Neural cell (in vitro differentiated cells): ENCODE results near the gene COX7A2L. TPM values are rescaled to one million over a fixed set of nuclear protein-coding genes. Genes with fewer than 3 reads are reported as not detected.

Experiments used
- H2AFZ ChIP-seq: fragments of 200-600, 300-800 bp; sonication (generic), shearing (Covaris generic); 2 replicates; pipeline ENCODE4 v1.6.0; 2014; ENCODE audit warnings: low read depth, mild to moderate bottlenecking, antibody characterized with exemption, low read length, moderate library complexity
- H3F3A ChIP-seq: fragments of 200-600 bp; shearing (Covaris generic); 2 replicates; pipeline ENCODE4 v1.6.1; 2016; ENCODE audit warnings: mild to moderate bottlenecking, moderate library complexity, mixed read lengths, antibody characterized with exemption, low read length; ENCODE audit not compliant: insufficient read depth, poor library complexity, severe bottlenecking
- H3K27ac ChIP-seq: fragments of 200-600, 300-800 bp; sonication (generic), shearing (Covaris generic); 2 replicates; pipeline ENCODE4 v1.5.1; 2014; ENCODE audit warnings: mild to moderate bottlenecking, low read length, moderate library complexity
- H3K27me3 ChIP-seq: fragments of 300-800, 200-600 bp; sonication (generic), shearing (Covaris generic); 2 replicates; pipeline ENCODE4 v1.6.0; 2014; ENCODE audit warnings: mild to moderate bottlenecking, low read depth, low read length, moderate library complexity; ENCODE audit not compliant: insufficient read depth
- H3K36me3 ChIP-seq: fragments of 300-800, 200-600 bp; sonication (generic), shearing (Covaris generic); 2 replicates; pipeline ENCODE4 v1.5.1; 2014; ENCODE audit warnings: mild to moderate bottlenecking, antibody characterized with exemption, low read length, moderate library complexity; ENCODE audit not compliant: insufficient read depth
- H3K4me2 ChIP-seq: fragments of 300-800, 200-600 bp; sonication (generic), shearing (Covaris generic); 2 replicates; pipeline ENCODE4 v1.6.0; 2014; ENCODE audit warnings: mild to moderate bottlenecking, low read length
- H3K4me3 ChIP-seq: fragments of 300-800, 200-600 bp; sonication (generic), shearing (Covaris generic); 2 replicates; pipeline ENCODE4 v1.5.1; 2014; ENCODE audit warnings: mild to moderate bottlenecking, low read length, moderate library complexity
- H3K79me2 ChIP-seq: fragments of 200-600 bp; shearing (Covaris generic); replicated peaks from 2 replicates; pipeline ENCODE4 v1.6.0; 2014; ENCODE audit warnings: mild to moderate bottlenecking, low read length, moderate library complexity; ENCODE audit not compliant: insufficient read depth
- H3K9ac ChIP-seq: fragments of 300-800, 200-600 bp; sonication (generic), shearing (Covaris generic); 2 replicates; pipeline ENCODE4 v1.6.1; 2016; ENCODE audit warnings: mild to moderate bottlenecking, low read length, mixed read lengths
- H3K9me2 ChIP-seq: fragments of 200-600 bp; shearing (Covaris generic); 2 replicates; pipeline ENCODE4 v1.6.1; 2016; ENCODE audit warnings: mild to moderate bottlenecking, low read length, mixed read lengths; ENCODE audit not compliant: insufficient read depth
- H3K9me3 ChIP-seq: fragments of 200-600, 300-800 bp; sonication (generic), shearing (Covaris generic); 2 replicates; pipeline ENCODE4 v1.6.1; 2016; ENCODE audit warnings: mild to moderate bottlenecking, mixed run types, low read length, moderate library complexity, mixed read lengths
- H4K20me1 ChIP-seq: fragments of 200-600 bp; shearing (Covaris generic); 2 replicates; pipeline ENCODE4 v1.6.1; 2016; ENCODE audit warnings: mild to moderate bottlenecking, mixed run types; ENCODE audit not compliant: insufficient read depth
- EP300 ChIP-seq: fragments of 450-650 bp; conservative IDR thresholded peaks from 2 replicates; pipeline ENCODE4 v1.6.1; 2014; ENCODE audit warnings: antibody characterized with exemption, mild to moderate bottlenecking, moderate library complexity; ENCODE audit not compliant: poor library complexity, severe bottlenecking
- EZH2 ChIP-seq: fragments of 200-600, 300-800 bp; shearing (Covaris generic), sonication (generic); IDR thresholded peaks from 2 replicates; pipeline ENCODE4 v1.6.1; 2014; ENCODE audit warnings: antibody characterized with exemption, low read length, borderline replicate concordance, mild to moderate bottlenecking; ENCODE audit not compliant: insufficient read depth, poor library complexity, severe bottlenecking
- MXI1 ChIP-seq: fragments of 450-650 bp; conservative IDR thresholded peaks from 2 replicates; pipeline ENCODE4 v1.6.1; 2014; ENCODE audit warnings: antibody characterized with exemption, mild to moderate bottlenecking; ENCODE audit not compliant: poor library complexity, severe bottlenecking
- POLR2AphosphoS5 ChIP-seq: IDR thresholded peaks from 2 replicates; pipeline ENCODE4 v1.6.1; 2012
- RAD21 ChIP-seq: fragments of 450-650 bp; conservative IDR thresholded peaks from 2 replicates; pipeline ENCODE4 v1.6.1; 2014; ENCODE audit warnings: antibody characterized with exemption, mild to moderate bottlenecking, moderate library complexity
- SMC3 ChIP-seq: fragments of 450-650 bp; conservative IDR thresholded peaks from 2 replicates; pipeline ENCODE4 v1.6.1; 2014; ENCODE audit warnings: antibody characterized with exemption, mild to moderate bottlenecking, moderate library complexity; ENCODE audit not compliant: poor library complexity
- TAF1 ChIP-seq: IDR thresholded peaks from 2 replicates; pipeline ENCODE4 v1.6.1; 2012; ENCODE audit warnings: low read depth
- polyA plus RNA-seq: library from polyadenylated mRNA; depleted of rRNA; stranded (reverse); fragments of >200 nt; gene quantifications from 2 replicates; pipeline ENCODE4 v1.2.3, GENCODE V29; 2014
- TF ChIP-seq, protein P1 (sequence below): IDR thresholded peaks from 2 replicates; pipeline ENCODE4 v1.6.1; 2012; ENCODE audit warnings: borderline replicate concordance
- TF ChIP-seq, protein P2 (sequence below): fragments of 450-650 bp; IDR thresholded peaks from 2 replicates; pipeline ENCODE4 v1.5.1; 2014; ENCODE audit warnings: antibody characterized with exemption, mild to moderate bottlenecking, moderate library complexity; ENCODE audit not compliant: poor library complexity, severe bottlenecking

The COX7A2L gene
- polyA plus RNA-seq, 1 donor from 2014 or later: 425 TPM

DNA sequence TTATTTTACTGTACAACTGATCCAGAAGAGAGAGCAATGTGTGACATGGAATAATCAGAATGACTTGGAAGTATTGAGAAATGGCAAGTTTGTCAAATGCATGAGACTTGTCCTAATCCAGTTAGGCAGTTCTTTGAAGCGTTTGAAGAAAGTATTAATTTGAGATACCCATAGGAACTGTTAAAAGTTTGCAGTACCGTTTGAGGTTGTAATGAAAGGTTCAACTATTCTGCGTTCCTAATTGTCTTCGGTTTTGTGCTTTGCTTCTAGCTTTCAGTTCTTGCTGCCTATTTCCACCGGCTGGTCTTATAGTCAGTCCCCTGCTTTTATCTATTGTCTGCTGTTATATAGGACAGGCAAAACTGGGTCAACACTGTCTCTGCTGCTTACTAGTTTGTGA lies 41.8 kb downstream of the COX7A2L start:
- Histone ChIP-seq H3K4me3 (no peak overlapping the region), H2AFZ (no peak overlapping the region), H3K4me2 (no peak overlapping the region), H3K9ac (no peak overlapping the region), H3K27me3 (no peaks in the 10 kb centered on the region), H3K27ac (no peak overlapping the region), H3K36me3 (no peaks in the 10 kb centered on the region), H4K20me1 (no peaks in the 10 kb centered on the region), H3F3A (no peaks in the 10 kb centered on the region), H3K79me2 (no peaks in the 10 kb centered on the region), H3K9me2 (no peaks in the 10 kb centered on the region), H3K9me3 (no peaks in the 10 kb centered on the region)
- TF ChIP-seq SMC3: no peak
- no peak for TF ChIP-seq RAD21
- no peak for TF ChIP-seq POLR2AphosphoS5
- TF ChIP-seq, protein P1, sequence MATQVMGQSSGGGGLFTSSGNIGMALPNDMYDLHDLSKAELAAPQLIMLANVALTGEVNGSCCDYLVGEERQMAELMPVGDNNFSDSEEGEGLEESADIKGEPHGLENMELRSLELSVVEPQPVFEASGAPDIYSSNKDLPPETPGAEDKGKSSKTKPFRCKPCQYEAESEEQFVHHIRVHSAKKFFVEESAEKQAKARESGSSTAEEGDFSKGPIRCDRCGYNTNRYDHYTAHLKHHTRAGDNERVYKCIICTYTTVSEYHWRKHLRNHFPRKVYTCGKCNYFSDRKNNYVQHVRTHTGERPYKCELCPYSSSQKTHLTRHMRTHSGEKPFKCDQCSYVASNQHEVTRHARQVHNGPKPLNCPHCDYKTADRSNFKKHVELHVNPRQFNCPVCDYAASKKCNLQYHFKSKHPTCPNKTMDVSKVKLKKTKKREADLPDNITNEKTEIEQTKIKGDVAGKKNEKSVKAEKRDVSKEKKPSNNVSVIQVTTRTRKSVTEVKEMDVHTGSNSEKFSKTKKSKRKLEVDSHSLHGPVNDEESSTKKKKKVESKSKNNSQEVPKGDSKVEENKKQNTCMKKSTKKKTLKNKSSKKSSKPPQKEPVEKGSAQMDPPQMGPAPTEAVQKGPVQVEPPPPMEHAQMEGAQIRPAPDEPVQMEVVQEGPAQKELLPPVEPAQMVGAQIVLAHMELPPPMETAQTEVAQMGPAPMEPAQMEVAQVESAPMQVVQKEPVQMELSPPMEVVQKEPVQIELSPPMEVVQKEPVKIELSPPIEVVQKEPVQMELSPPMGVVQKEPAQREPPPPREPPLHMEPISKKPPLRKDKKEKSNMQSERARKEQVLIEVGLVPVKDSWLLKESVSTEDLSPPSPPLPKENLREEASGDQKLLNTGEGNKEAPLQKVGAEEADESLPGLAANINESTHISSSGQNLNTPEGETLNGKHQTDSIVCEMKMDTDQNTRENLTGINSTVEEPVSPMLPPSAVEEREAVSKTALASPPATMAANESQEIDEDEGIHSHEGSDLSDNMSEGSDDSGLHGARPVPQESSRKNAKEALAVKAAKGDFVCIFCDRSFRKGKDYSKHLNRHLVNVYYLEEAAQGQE: no peak
- TF ChIP-seq EP300: no peak
- TF ChIP-seq EZH2: no peak
- TF ChIP-seq MXI1: no peak
- no peak for TF ChIP-seq TAF1
- TF ChIP-seq, protein P2, sequence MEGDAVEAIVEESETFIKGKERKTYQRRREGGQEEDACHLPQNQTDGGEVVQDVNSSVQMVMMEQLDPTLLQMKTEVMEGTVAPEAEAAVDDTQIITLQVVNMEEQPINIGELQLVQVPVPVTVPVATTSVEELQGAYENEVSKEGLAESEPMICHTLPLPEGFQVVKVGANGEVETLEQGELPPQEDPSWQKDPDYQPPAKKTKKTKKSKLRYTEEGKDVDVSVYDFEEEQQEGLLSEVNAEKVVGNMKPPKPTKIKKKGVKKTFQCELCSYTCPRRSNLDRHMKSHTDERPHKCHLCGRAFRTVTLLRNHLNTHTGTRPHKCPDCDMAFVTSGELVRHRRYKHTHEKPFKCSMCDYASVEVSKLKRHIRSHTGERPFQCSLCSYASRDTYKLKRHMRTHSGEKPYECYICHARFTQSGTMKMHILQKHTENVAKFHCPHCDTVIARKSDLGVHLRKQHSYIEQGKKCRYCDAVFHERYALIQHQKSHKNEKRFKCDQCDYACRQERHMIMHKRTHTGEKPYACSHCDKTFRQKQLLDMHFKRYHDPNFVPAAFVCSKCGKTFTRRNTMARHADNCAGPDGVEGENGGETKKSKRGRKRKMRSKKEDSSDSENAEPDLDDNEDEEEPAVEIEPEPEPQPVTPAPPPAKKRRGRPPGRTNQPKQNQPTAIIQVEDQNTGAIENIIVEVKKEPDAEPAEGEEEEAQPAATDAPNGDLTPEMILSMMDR: no peak

DNA sequence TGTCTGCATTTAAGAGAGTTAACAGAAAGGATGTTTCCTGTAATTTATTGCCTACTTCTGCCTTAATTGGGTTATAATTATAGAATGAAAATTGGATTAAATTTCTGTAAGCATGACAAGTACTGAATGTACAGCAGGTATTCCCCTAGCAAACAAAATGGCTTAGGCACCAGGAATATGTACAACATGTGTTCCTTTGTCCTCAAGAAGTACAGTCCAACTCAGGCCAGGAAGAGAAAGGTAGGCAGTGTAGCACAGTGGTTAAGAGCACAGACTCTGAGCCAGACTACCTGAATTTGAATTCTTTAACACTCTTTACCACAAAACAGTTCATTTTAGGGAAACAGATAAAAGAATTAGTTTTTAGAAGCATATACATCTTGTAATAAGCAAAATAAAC lies 43.1 kb downstream of the COX7A2L start:
- Histone ChIP-seq H3K9me3 (no peaks in the 10 kb centered on the region), H3K27me3 (no peaks in the 10 kb centered on the region), H3K4me3 (no peak overlapping the region), H3K79me2 (no peaks in the 10 kb centered on the region), H3K27ac (no peak overlapping the region), H4K20me1 (no peaks in the 10 kb centered on the region), H3F3A (no peaks in the 10 kb centered on the region), H3K9ac (no peak overlapping the region), H3K4me2 (no peak overlapping the region), H3K36me3 (no peaks in the 10 kb centered on the region), H2AFZ (no peak overlapping the region), H3K9me2 (no peaks in the 10 kb centered on the region)
- TF ChIP-seq RAD21 (no peak), POLR2AphosphoS5 (no peak), EP300 (no peak), MXI1 (no peak), EZH2 (no peak), SMC3 (no peak)
- TF ChIP-seq, protein P1: no peak
- TF ChIP-seq, protein P2: no peak
